NCI-H345 treated with DMSO at 0.1 percent for 48 hours (cell line): Measurements from ENCODE around the gene ANP32E.
"Not testable (repeated sequence)": the region's sequence is repeated elsewhere in the genome, so short reads cannot be mapped to it uniquely, and the experiment has no call there.

Experiments used
- DNase-seq: peaks from one replicate; lab custom pipeline; 2025; ENCODE audit not compliant: unreplicated experiment; lab: John Stamatoyannopoulos, UW

Gene ANP32E

GRCh38 chr1:150214099-150214756 is 21.7 kb downstream of the ANP32E start:
- DNase-seq, result not testable (repeated sequence)

GRCh38 chr1:150213170-150214098 is 22.5 kb downstream of the ANP32E start:
- DNase-seq, result peak; percentile 9

GRCh38 chr1:150212070-150212469 is 23.8 kb downstream of the ANP32E start:
- no peak for DNase-seq

GRCh38 chr1:150210706-150211105 is 25.2 kb downstream of the ANP32E start:
- no peak for DNase-seq

- no peak for DNase-seq
Observed at GRCh38 chr1:150210091-150210490, 25.8 kb downstream of the ANP32E start.

GRCh38 chr1:150208460-150208859 is 27.5 kb downstream of the ANP32E start:
- DNase-seq, result not testable (repeated sequence)

- no peak for DNase-seq
Observed at GRCh38 chr1:150207281-150207971, 28.5 kb downstream of the ANP32E start.

- DNase-seq, result no peak
Observed at GRCh38 chr1:150196417-150196816, 39.5 kb downstream of the ANP32E start.

GRCh38 chr1:150194381-150195031 is 41.4 kb downstream of the ANP32E start:
- no peak for DNase-seq

GRCh38 chr1:150192012-150192411 is 43.9 kb downstream of the ANP32E start:
- no peak for DNase-seq

GRCh38 chr1:150187560-150187931 is 48.4 kb downstream of the ANP32E start:
- no peak for DNase-seq

GRCh38 chr1:150186789-150187559 is 48.9 kb downstream of the ANP32E start:
- peak; percentile 86 for DNase-seq

GRCh38 chr1:150186438-150186788 is 49.5 kb downstream of the ANP32E start:
- not testable (repeated sequence) for DNase-seq

GRCh38 chr1:150185481-150185880 is 50.4 kb downstream of the ANP32E start:
- no peak for DNase-seq

GRCh38 chr1:150183061-150183460 is 52.9 kb downstream of the ANP32E start:
- no peak for DNase-seq

- no peak for DNase-seq
Observed at GRCh38 chr1:150182247-150182646, 53.7 kb downstream of the ANP32E start.

GRCh38 chr1:150180474-150180873 is 55.4 kb downstream of the ANP32E start:
- DNase-seq, result no peak

- no peak for DNase-seq
Observed at GRCh38 chr1:150179867-150180266, 56.0 kb downstream of the ANP32E start.

GRCh38 chr1:150178548-150178947 is 57.4 kb downstream of the ANP32E start:
- no peak for DNase-seq

GRCh38 chr1:150176593-150176992 is 59.3 kb downstream of the ANP32E start:
- DNase-seq, result no peak
